ENCODE measurements around the gene RPRD1B.

RPRD1B gene

DNA sequence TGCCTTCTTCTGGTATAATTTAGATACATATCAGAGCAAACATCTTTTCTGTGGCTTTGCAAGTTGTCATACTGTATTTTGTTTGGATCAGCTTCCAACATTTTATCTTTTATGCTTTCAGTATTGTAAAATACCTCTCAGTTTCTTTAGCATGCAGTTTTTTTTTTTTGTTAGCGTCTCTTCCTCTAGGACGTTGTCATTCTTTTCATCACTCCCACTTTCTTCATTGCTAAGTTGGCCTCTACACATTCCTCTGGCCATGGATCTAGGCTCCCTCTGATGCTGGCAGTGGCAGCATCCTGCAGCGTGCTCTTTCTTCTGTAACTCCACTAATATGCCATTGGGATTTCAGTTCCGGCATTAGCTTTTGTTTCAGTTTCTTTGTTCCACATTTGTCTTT lies 21.7 kb downstream of the RPRD1B start:
- no peaks in the 10 kb centered on the region for H3K27me3 ChIP-seq (replicated peaks; ENCODE audit: control insufficient read depth, insufficient read depth, low read length)
- peaks cover 14% of the 10 kb centered on the region for H3K36me3 ChIP-seq (ENCODE audit: control insufficient read depth, insufficient read depth, low read length)
- H3K4me3 ChIP-seq (replicated peaks; ENCODE audit: low read depth, low read length) = no peak overlapping the region
- no peak for DNase-seq (ENCODE audit: extremely low read depth, insufficient read length)
- TF ChIP-seq, protein P1, sequence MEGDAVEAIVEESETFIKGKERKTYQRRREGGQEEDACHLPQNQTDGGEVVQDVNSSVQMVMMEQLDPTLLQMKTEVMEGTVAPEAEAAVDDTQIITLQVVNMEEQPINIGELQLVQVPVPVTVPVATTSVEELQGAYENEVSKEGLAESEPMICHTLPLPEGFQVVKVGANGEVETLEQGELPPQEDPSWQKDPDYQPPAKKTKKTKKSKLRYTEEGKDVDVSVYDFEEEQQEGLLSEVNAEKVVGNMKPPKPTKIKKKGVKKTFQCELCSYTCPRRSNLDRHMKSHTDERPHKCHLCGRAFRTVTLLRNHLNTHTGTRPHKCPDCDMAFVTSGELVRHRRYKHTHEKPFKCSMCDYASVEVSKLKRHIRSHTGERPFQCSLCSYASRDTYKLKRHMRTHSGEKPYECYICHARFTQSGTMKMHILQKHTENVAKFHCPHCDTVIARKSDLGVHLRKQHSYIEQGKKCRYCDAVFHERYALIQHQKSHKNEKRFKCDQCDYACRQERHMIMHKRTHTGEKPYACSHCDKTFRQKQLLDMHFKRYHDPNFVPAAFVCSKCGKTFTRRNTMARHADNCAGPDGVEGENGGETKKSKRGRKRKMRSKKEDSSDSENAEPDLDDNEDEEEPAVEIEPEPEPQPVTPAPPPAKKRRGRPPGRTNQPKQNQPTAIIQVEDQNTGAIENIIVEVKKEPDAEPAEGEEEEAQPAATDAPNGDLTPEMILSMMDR (IDR thresholded peaks at IDR 0.05; ENCODE audit: insufficient read depth, low read length, poor library complexity, severe bottlenecking) = no peak

DNA sequence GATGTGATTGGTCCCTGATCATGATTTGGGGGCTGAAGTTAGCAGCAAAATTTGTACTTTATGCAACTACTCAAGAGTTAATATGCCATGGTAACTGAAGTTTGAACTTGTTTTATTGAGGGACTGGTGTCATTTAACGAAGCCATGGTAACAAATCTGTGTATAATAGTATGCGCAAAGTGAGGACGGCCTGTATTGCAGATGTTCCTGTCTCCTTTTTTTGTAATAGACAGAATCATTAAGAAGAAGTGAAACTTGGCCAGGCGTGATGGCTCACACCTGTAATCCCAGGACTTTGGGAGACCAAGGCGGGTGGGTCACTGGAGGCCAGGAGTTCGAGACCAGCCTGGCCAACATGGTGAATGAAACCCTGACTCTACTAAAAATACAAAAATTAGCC lies 22.3 kb downstream of the RPRD1B start:
- TF ChIP-seq, protein P1 (IDR thresholded peaks at IDR 0.05; ENCODE audit: insufficient read depth, low read length, poor library complexity, severe bottlenecking) = no peak
- peaks cover 15% of the 10 kb centered on the region for H3K36me3 ChIP-seq (ENCODE audit: control insufficient read depth, insufficient read depth, low read length)
- no peak for DNase-seq (ENCODE audit: extremely low read depth, insufficient read length)

DNA sequence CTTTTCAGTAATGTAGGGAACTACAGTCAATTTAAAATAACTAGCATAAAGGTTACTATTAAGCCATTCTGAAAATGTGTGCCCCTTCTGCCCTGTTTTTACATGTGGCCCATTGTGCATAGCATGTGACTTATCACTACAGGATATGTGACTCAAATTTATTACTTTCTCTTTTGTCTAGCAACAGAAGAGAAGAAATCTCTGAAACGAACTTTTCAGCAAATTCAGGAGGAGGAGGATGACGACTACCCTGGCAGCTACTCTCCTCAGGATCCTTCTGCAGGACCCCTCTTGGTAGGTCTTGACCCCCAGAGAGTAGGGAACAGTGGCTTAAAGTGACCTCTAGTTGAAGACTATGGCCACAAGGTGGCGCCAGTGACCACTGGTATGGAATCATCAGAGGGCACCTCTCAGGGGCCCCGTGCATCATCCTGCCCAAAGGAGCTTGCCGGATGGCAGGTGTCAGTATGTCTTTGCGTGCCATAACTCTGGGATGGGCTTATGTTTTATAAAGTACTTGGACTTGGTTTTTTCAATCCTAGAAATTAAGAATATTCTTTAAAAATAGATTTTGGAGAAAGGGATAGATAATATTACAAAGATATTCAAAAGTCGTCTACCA lies 23.9 kb downstream of the RPRD1B start:
- no peak overlapping the region for H3K4me3 ChIP-seq (replicated peaks; ENCODE audit: low read depth, low read length)
- peak; percentile 43 for DNase-seq (ENCODE audit: extremely low read depth, insufficient read length)
- no peaks in the 10 kb centered on the region for H3K27me3 ChIP-seq (replicated peaks; ENCODE audit: control insufficient read depth, insufficient read depth, low read length)
- TF ChIP-seq, protein P1 (IDR thresholded peaks at IDR 0.05; ENCODE audit: insufficient read depth, low read length, poor library complexity, severe bottlenecking) = peak; percentile 83
- peaks cover 15% of the 10 kb centered on the region for H3K36me3 ChIP-seq (ENCODE audit: control insufficient read depth, insufficient read depth, low read length)

More for the DNA sequence above, 22.3 kb downstream of the RPRD1B start:
- Histone ChIP-seq H3K4me3 (replicated peaks; ENCODE audit: low read depth, low read length) (no peak overlapping the region), H3K27me3 (replicated peaks; ENCODE audit: control insufficient read depth, insufficient read depth, low read length) (no peaks in the 10 kb centered on the region)

DNA sequence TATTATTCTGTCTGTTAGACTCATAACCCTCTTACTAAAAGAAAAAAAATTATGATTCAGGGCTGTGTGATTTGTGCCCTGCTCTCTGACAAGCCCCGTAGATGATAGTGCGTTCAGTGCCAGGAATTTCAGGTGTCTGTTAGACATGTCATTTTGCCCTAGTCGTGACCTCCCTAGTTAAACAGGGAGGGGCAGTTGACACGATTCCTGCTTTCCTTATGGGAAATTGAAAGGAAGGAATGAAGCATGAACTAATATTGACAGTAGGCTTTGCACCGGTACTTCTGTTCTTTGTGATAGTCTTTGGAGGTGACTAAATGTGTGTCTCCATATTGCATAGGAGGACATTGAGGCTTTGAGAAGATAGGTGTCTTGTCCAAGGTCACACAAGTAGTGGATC lies 26.3 kb downstream of the RPRD1B start:
- Histone ChIP-seq H3K4me3 (replicated peaks; ENCODE audit: low read depth, low read length) (no peak overlapping the region), H3K27me3 (replicated peaks; ENCODE audit: control insufficient read depth, insufficient read depth, low read length) (no peaks in the 10 kb centered on the region), H3K36me3 (ENCODE audit: control insufficient read depth, insufficient read depth, low read length) (peaks cover 19% of the 10 kb centered on the region)
- TF ChIP-seq, protein P1 (IDR thresholded peaks at IDR 0.05; ENCODE audit: insufficient read depth, low read length, poor library complexity, severe bottlenecking) = no peak
- no peak for DNase-seq (ENCODE audit: extremely low read depth, insufficient read length)

DNA sequence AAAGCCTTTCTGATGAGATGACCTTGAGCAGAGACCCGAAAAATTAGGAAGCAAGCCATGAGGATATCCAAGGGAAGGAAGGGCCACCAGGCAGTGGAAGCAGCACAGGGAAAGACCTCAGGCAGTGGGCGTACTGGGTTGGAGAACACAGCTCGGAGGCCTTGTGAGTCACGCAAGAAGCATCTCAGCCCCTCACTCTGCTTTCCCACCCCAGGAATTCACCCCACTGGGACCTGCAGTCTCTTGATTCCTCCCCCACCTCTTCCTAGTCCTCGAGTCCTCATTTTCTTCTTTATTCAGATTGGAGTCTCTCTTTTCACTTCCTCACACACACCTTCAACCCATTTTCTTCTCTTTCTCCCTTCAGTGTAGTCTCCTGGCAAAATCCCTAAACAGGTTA lies 27.0 kb downstream of the RPRD1B start:
- Histone ChIP-seq H3K4me3 (replicated peaks; ENCODE audit: low read depth, low read length) (no peak overlapping the region), H3K27me3 (replicated peaks; ENCODE audit: control insufficient read depth, insufficient read depth, low read length) (no peaks in the 10 kb centered on the region), H3K36me3 (ENCODE audit: control insufficient read depth, insufficient read depth, low read length) (peaks cover 19% of the 10 kb centered on the region)
- TF ChIP-seq, protein P1 (IDR thresholded peaks at IDR 0.05; ENCODE audit: insufficient read depth, low read length, poor library complexity, severe bottlenecking) = no peak
- no peak for DNase-seq (ENCODE audit: extremely low read depth, insufficient read length)

DNA sequence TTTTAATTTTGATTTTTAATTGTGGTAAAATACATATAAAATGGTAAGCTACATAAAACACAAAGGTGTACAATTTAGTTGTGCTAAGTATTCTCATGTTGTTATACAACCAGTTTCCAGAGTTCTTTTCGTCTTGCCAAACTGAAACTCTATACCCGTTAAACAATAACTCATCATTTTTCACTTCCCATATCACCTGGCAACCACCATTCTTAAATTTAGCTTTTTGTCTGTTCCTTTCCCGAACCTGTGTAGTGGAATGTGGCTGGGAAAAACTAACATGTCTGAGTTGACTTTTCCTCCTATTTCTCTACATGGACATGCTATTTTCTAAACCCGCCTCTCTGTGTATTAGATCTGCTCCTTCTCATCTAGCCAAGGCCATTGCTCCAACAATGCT lies 27.6 kb downstream of the RPRD1B start:
- peaks cover 18% of the 10 kb centered on the region for H3K36me3 ChIP-seq (ENCODE audit: control insufficient read depth, insufficient read depth, low read length)
- no peaks in the 10 kb centered on the region for H3K27me3 ChIP-seq (replicated peaks; ENCODE audit: control insufficient read depth, insufficient read depth, low read length)
- DNase-seq (ENCODE audit: extremely low read depth, insufficient read length) = no peak
- TF ChIP-seq, protein P1 (IDR thresholded peaks at IDR 0.05; ENCODE audit: insufficient read depth, low read length, poor library complexity, severe bottlenecking) = no peak
- no peak overlapping the region for H3K4me3 ChIP-seq (replicated peaks; ENCODE audit: low read depth, low read length)

Measured in GM06990 (cell line).